HL-60 (cell line): Measurements from ENCODE around the gene GRIN3A.

Experiments used
- DNase-seq, 2 experiments: peaks; one replicate each; pipeline ENCODE4 v3.0.0-alpha.2; 2010 to 2020; ENCODE audit warnings: low read depth in 1 of 2, low spot score in 1 of 2
- H3K27ac ChIP-seq: fragments of 250-450 bp; sonication (Bioruptor Pico); replicated peaks from 2 replicates; pipeline ENCODE4 v1.5.1; 2020; ENCODE audit warnings: mild to moderate bottlenecking, moderate library complexity
- H3K27me3 ChIP-seq: fragments of 250-450 bp; sonication (Bioruptor Pico); 2 replicates; pipeline ENCODE4 v1.5.1; 2021; ENCODE audit warnings: mild to moderate bottlenecking, moderate library complexity; ENCODE audit not compliant: insufficient read depth, poor library complexity, severe bottlenecking
- H3K4me3 ChIP-seq: replicated peaks from 2 replicates; pipeline ENCODE4 v1.5.1; 2011; ENCODE audit warnings: mild to moderate bottlenecking, control low read depth, low read length; ENCODE audit not compliant: insufficient read depth
- GABPA ChIP-seq: IDR thresholded peaks from 2 replicates; pipeline ENCODE4 v1.6.1; 2012; ENCODE audit warnings: low read depth
- POLR2AphosphoS5 ChIP-seq: IDR thresholded peaks from 2 replicates; pipeline ENCODE4 v1.6.1; 2012; ENCODE audit warnings: low read depth
- SPI1 ChIP-seq: IDR thresholded peaks from 2 replicates; pipeline ENCODE4 v1.6.1; 2012; ENCODE audit warnings: low read depth, mild to moderate bottlenecking, borderline replicate concordance
- TF ChIP-seq, protein P1 (sequence below): IDR thresholded peaks from 2 replicates; pipeline ENCODE4 v1.6.1; 2012; ENCODE audit warnings: low read depth; ENCODE audit not compliant: insufficient replicate concordance
- TF ChIP-seq, protein P2 (sequence below): IDR thresholded peaks from one replicate; pipeline ENCODE4 v1.5.1; 2011; ENCODE audit warnings: low read length, control low read depth, inconsistent platforms; ENCODE audit not compliant: insufficient read depth

GRIN3A gene

DNA sequence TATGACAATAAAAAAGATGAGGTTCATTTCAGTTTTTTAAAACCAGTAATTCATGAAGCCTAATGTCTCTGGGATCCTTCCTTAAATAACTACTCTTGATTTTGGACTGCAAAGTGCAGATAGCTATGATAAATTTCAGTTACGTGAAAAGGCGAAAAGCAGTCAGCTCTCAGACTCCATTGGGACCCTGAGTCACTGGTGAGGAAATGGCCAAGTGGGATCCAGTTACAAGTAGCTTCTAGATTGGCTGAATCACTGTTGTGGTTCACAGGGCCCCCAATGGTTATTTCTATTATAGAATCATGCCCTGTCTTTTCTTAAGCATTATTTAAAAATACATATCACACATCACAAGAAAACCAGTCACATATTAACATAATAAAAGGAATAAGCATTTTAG is 112.6 kb downstream of the GRIN3A start:
- DNase-seq, result no peak
- TF ChIP-seq SPI1 (no peak), POLR2AphosphoS5 (no peak), GABPA (no peak)
- TF ChIP-seq, protein P1, sequence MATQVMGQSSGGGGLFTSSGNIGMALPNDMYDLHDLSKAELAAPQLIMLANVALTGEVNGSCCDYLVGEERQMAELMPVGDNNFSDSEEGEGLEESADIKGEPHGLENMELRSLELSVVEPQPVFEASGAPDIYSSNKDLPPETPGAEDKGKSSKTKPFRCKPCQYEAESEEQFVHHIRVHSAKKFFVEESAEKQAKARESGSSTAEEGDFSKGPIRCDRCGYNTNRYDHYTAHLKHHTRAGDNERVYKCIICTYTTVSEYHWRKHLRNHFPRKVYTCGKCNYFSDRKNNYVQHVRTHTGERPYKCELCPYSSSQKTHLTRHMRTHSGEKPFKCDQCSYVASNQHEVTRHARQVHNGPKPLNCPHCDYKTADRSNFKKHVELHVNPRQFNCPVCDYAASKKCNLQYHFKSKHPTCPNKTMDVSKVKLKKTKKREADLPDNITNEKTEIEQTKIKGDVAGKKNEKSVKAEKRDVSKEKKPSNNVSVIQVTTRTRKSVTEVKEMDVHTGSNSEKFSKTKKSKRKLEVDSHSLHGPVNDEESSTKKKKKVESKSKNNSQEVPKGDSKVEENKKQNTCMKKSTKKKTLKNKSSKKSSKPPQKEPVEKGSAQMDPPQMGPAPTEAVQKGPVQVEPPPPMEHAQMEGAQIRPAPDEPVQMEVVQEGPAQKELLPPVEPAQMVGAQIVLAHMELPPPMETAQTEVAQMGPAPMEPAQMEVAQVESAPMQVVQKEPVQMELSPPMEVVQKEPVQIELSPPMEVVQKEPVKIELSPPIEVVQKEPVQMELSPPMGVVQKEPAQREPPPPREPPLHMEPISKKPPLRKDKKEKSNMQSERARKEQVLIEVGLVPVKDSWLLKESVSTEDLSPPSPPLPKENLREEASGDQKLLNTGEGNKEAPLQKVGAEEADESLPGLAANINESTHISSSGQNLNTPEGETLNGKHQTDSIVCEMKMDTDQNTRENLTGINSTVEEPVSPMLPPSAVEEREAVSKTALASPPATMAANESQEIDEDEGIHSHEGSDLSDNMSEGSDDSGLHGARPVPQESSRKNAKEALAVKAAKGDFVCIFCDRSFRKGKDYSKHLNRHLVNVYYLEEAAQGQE, result no peak
- TF ChIP-seq, protein P2, sequence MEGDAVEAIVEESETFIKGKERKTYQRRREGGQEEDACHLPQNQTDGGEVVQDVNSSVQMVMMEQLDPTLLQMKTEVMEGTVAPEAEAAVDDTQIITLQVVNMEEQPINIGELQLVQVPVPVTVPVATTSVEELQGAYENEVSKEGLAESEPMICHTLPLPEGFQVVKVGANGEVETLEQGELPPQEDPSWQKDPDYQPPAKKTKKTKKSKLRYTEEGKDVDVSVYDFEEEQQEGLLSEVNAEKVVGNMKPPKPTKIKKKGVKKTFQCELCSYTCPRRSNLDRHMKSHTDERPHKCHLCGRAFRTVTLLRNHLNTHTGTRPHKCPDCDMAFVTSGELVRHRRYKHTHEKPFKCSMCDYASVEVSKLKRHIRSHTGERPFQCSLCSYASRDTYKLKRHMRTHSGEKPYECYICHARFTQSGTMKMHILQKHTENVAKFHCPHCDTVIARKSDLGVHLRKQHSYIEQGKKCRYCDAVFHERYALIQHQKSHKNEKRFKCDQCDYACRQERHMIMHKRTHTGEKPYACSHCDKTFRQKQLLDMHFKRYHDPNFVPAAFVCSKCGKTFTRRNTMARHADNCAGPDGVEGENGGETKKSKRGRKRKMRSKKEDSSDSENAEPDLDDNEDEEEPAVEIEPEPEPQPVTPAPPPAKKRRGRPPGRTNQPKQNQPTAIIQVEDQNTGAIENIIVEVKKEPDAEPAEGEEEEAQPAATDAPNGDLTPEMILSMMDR, result no peak
- Histone ChIP-seq H3K4me3 (no peak overlapping the region), H3K27me3 (no peaks in the 10 kb centered on the region), H3K27ac (no peak overlapping the region)

DNA sequence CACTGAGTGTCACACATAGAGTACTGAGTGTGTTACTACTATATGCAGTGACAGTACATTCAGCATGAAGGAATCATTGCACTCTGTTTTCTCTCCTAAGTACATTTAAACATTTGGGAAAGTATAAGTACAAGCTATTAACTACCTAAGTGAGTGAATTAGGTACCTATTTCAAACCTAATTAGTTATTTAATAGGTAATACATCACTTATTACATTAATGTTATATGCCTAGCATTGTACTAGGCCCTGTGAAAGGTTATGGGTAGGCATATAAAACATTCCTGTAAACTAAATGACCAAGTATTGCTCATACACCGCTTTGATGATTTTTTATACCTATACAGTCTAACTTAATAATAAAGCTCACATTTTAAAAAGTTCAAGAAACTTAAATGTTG is 118.0 kb downstream of the GRIN3A start:
- Histone ChIP-seq H3K27me3 (no peaks in the 10 kb centered on the region), H3K27ac (no peak overlapping the region), H3K4me3 (no peak overlapping the region)
- no peak for TF ChIP-seq SPI1
- TF ChIP-seq POLR2AphosphoS5, result no peak
- no peak for DNase-seq

DNA sequence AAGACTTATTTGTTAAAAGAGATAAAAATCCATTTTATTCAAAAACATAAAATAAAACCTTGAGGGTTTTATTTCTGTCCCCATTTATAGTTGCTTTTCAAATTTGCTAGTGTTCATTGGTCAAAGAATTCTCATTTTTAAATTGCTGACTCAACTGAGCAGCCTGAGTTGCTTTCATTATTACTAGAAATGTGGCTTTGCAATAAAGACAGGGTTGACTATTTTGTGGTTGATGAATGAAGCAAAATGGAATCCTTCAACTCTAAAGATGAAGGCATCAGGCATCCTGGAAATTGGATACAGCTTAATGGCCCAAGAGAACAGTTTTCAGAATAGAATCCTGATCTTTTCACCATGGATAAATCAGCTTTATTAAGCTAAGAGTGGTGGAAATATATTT is 119.7 kb downstream of the GRIN3A start:
- TF ChIP-seq, protein P2, result no peak
- no peak for TF ChIP-seq SPI1
- TF ChIP-seq, protein P1, result no peak
- TF ChIP-seq GABPA, result no peak
- no peak for TF ChIP-seq POLR2AphosphoS5
- Histone ChIP-seq H3K27me3 (no peaks in the 10 kb centered on the region), H3K4me3 (no peak overlapping the region), H3K27ac (no peak overlapping the region)
- DNase-seq, result no peak

DNA sequence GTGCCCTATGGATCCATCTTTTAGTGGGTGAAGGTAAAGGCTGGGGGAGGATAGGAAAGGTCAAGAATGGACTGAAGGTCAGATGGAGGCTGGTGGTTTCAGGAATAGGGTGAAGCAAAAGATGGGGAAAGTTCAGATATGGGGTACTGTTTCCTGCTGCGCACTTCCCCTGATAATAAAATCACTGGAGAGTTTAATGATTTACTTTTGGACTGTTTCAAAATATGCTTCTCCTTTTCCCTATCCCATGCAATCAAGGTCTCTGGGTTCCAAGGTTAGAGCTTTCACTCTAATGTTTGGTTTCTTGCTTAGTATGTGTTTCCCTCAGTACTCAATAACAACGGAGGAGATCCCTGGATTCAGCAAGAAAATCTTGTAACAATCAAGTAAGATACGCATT is 132.9 kb downstream of the GRIN3A start:
- Histone ChIP-seq H3K4me3 (no peak overlapping the region), H3K27ac (no peak overlapping the region), H3K27me3 (peaks cover 2% of the 10 kb centered on the region)
- DNase-seq, result no peak
- TF ChIP-seq, protein P1, result no peak
- TF ChIP-seq SPI1 (no peak), GABPA (no peak), POLR2AphosphoS5 (no peak)
- TF ChIP-seq, protein P2, result no peak
